Measurements from ENCODE around the gene CCDC27. TPM values are rescaled to one million over a fixed set of nuclear protein-coding genes. Genes with fewer than 3 reads are reported as not detected.

Gene CCDC27
- total and polyA plus RNA-seq, 2 donors (not counting 1 experiment from before 2014, with no cell fraction given): not detected

DNA sequence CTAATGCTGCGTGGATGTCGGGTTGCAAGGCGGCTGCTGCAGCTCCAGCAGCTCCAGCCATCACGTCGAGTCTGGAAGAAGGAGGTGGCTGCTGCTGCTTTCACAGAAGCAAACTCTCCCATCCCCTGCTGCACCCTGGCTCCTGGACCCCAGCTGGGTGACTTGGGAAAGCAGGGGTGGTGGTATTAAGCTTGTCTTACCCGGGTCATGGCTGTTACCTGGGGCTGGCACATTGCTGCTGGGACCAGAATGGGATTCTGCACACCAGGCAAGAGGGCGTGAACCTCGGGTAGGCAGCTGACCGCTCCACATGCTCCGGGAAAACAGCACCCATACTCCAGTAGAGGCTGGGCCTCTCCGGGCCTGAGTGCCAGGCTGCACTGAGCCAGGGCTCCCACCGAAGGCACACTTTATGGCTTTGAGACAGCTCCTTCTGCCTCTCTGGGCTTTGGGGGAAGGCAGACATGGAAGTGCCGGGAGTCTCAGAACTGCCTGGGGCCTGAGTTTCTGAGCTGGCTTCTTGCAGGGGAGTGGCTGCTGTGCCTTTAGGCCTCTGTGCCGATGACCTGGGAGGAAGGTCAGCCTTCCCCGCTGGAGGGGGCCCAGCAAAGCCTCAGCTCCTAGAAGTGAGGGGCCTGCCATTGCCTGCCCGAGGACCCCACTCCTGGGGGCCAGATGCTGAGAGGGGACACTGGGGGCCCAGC is 21.5 kb downstream of the CCDC27 start:
- Histone ChIP-seq H3K9ac (ENCODE audit: low read length) (no peak overlapping the region), H3K4me3 (ENCODE audit: control extremely low read depth in 1 of 5, extremely low read depth in 1 of 5, insufficient read depth in 1 of 5, low read depth in 2 of 5, low read length in 4 of 5) (no peak overlapping the region), H3K4me1 (ENCODE audit: control insufficient read depth in 2 of 2, insufficient read depth in 2 of 2, low read length in 2 of 2) (peaks cover 19 to 33% of the 10 kb centered on the region in 2 donors), H2AFZ (ENCODE audit: insufficient read depth, low read depth, low read length, poor library complexity, severe bottlenecking) (peak overlapping the region; percentile 82), H3K9me3 (ENCODE audit: control extremely low read depth in 1 of 3, control insufficient read depth in 2 of 3, insufficient read depth in 1 of 3, low read length in 2 of 3) (no peaks in the 10 kb centered on the region), H3K4me2 (replicated peaks; ENCODE audit: low read depth, low read length, poor library complexity, severe bottlenecking) (peak overlapping the region; percentile 94), H3K27ac (ENCODE audit: low read length in 2 of 2) (no peak overlapping the region), H3K36me3 (replicated peaks in 1 of 2; ENCODE audit: control extremely low read depth in 1 of 2, control insufficient read depth in 1 of 2, extremely low read depth in 1 of 2, insufficient read depth in 2 of 2, low read length in 1 of 2) (no peaks in the 10 kb centered on the region), H4K20me1 (ENCODE audit: control insufficient read depth, insufficient read depth, low read length, poor library complexity, severe bottlenecking) (no peaks in the 10 kb centered on the region), H3K27me3 (replicated peaks in 1 of 4; ENCODE audit: control extremely low read depth in 1 of 4, control insufficient read depth in 3 of 4, insufficient read depth in 4 of 4, low read length in 3 of 4) (no peaks in the 10 kb centered on the region), H3K79me2 (ENCODE audit: control insufficient read depth, insufficient read depth, low read length) (no peaks in the 10 kb centered on the region)
- H3K27me3 Mint-ChIP-seq: no peaks in the 10 kb centered on the region
- peak; percentile 27 for DNase-seq
- 99% methylated on average over 12 of the region's 16 CpGs for WGBS (ENCODE audit: insufficient coverage)
- peaks cover 23% of the 10 kb centered on the region for H3K4me1 Mint-ChIP-seq
- ChIA-PET CTCF (interaction anchor here (0.6 to 1.3 kb wide), 2 partner anchors 13 to 25 kb away, joined by 3 to 4 read pairs; no protein-coding TSS in a partner anchor), POLR2A (interaction anchor here (1.4 kb wide), 1 partner anchor 22 kb away, joined by 5 read pairs; the partner anchor contains the start of gene LRRC47)
- H3K9me3 Mint-ChIP-seq (ENCODE audit: insufficient read depth): no peaks in the 10 kb centered on the region
- intact Hi-C loops (cut with micrococcal nuclease): loop anchor here (2.0 kb wide), 1 partner anchor 243 kb away; no protein-coding TSS in a partner anchor
- no peak for ATAC-seq (ENCODE audit: low read depth)
- no peak overlapping the region for H3K27ac Mint-ChIP-seq
- no peak for TF ChIP-seq EZH2 (IDR thresholded peaks at IDR 0.05; ENCODE audit: borderline replicate concordance, insufficient read depth, low read depth, low read length, poor library complexity, severe bottlenecking)
- TF ChIP-seq, protein P1, sequence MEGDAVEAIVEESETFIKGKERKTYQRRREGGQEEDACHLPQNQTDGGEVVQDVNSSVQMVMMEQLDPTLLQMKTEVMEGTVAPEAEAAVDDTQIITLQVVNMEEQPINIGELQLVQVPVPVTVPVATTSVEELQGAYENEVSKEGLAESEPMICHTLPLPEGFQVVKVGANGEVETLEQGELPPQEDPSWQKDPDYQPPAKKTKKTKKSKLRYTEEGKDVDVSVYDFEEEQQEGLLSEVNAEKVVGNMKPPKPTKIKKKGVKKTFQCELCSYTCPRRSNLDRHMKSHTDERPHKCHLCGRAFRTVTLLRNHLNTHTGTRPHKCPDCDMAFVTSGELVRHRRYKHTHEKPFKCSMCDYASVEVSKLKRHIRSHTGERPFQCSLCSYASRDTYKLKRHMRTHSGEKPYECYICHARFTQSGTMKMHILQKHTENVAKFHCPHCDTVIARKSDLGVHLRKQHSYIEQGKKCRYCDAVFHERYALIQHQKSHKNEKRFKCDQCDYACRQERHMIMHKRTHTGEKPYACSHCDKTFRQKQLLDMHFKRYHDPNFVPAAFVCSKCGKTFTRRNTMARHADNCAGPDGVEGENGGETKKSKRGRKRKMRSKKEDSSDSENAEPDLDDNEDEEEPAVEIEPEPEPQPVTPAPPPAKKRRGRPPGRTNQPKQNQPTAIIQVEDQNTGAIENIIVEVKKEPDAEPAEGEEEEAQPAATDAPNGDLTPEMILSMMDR (IDR thresholded peaks at IDR 0.05): no peak
- H3K4me3 Mint-ChIP-seq: peak overlapping the region; percentile 29
